ENCODE measurements around the gene CCDC197. TPM values are rescaled to one million over a fixed set of nuclear protein-coding genes. Genes with fewer than 3 reads are reported as not detected.

Gene CCDC197
- total RNA-seq, 1 experiment from 2014 or later, result not detected

GRCh38 chr14:94004015-94004414 lies 6.9 kb downstream of the CCDC197 start:
- ChIA-PET CTCF (interaction anchor here (0.9 to 2.1 kb wide), 6 partner anchors 9 to 67 kb away, joined by 3 to 51 read pairs (median 4); no protein-coding TSS in a partner anchor), POLR2A (no interaction called here)
- H3K4me1 Mint-ChIP-seq, result 0 out of 2 replicates have a peak, but pooled peaks cover 3% of the 10 kb centered on the region
- H3K9me3 Mint-ChIP-seq, result no peaks in the 10 kb centered on the region
- DNase-seq (ENCODE audit: low spot score) (no peak), ATAC-seq (no peak)
- H3K27me3 Mint-ChIP-seq (ENCODE audit: low read depth), result peaks cover 4% of the 10 kb centered on the region; the same call in 1 of the 2 replicates
- H3K27ac Mint-ChIP-seq, result no peak overlapping the region
- no peaks in the 10 kb centered on the region for H3K36me3 Mint-ChIP-seq
- H3K4me3 Mint-ChIP-seq, result no peak overlapping the region
- TF ChIP-seq ZMAT4 (CRISPR knock-in tag; IDR thresholded peaks at IDR 0.05), result no peak
- no peak for TF ChIP-seq ZNF425 (CRISPR knock-in tag; conservative IDR thresholded peaks at IDR 0.05)
- no peak for TF ChIP-seq ZNF396 (CRISPR knock-in tag; IDR thresholded peaks at IDR 0.05; ENCODE audit: borderline replicate concordance)
- TF ChIP-seq JUN (CRISPR knock-in tag; IDR thresholded peaks at IDR 0.05), result no peak
- no peak for TF ChIP-seq NR2C2 (CRISPR knock-in tag; IDR thresholded peaks at IDR 0.05)
- no peak for TF ChIP-seq ZNF281 (CRISPR knock-in tag; IDR thresholded peaks at IDR 0.05)
- no peak for TF ChIP-seq MLX (CRISPR knock-in tag; IDR thresholded peaks at IDR 0.05)
- TF ChIP-seq ESRRA (CRISPR knock-in tag; IDR thresholded peaks at IDR 0.05; ENCODE audit: borderline replicate concordance), result no peak
- TF ChIP-seq USF1 (CRISPR knock-in tag; IDR thresholded peaks at IDR 0.05), result no peak
- TF ChIP-seq RELA (CRISPR knock-in tag; IDR thresholded peaks at IDR 0.05; ENCODE audit: borderline replicate concordance), result no peak
- TF ChIP-seq ZNF138 (CRISPR knock-in tag; conservative IDR thresholded peaks at IDR 0.05), result no peak
- no peak for TF ChIP-seq ZNF232 (CRISPR knock-in tag; IDR thresholded peaks at IDR 0.05)
- no peak for TF ChIP-seq ZBTB43 (CRISPR knock-in tag; IDR thresholded peaks at IDR 0.05)
- no peak for TF ChIP-seq ERG (CRISPR knock-in tag; IDR thresholded peaks at IDR 0.05)
- no peak for TF ChIP-seq TEAD4 (CRISPR knock-in tag; IDR thresholded peaks at IDR 0.05)
- TF ChIP-seq ATF1 (CRISPR knock-in tag; IDR thresholded peaks at IDR 0.05), result no peak
- no peak for TF ChIP-seq ZNF121 (CRISPR knock-in tag; IDR thresholded peaks at IDR 0.05)
- no peak for TF ChIP-seq SP1 (CRISPR knock-in tag; conservative IDR thresholded peaks at IDR 0.05)
- no peak for TF ChIP-seq NR1H2 (CRISPR knock-in tag; IDR thresholded peaks at IDR 0.05)

Measured in WTC11 (cell line).